ENCODE results near the gene ELMOD3. TPM values are rescaled to one million over a fixed set of nuclear protein-coding genes. Genes with fewer than 3 reads are reported as not detected.
"Not testable (repeated sequence)": the region's sequence is repeated elsewhere in the genome, so short reads cannot be mapped to it uniquely, and the experiment has no call there.

The ELMOD3 gene
- total RNA-seq (2014; rRNA removed; shearing (Covaris generic)) = 14.3 and 14.6 TPM in 2 replicates

DNA sequence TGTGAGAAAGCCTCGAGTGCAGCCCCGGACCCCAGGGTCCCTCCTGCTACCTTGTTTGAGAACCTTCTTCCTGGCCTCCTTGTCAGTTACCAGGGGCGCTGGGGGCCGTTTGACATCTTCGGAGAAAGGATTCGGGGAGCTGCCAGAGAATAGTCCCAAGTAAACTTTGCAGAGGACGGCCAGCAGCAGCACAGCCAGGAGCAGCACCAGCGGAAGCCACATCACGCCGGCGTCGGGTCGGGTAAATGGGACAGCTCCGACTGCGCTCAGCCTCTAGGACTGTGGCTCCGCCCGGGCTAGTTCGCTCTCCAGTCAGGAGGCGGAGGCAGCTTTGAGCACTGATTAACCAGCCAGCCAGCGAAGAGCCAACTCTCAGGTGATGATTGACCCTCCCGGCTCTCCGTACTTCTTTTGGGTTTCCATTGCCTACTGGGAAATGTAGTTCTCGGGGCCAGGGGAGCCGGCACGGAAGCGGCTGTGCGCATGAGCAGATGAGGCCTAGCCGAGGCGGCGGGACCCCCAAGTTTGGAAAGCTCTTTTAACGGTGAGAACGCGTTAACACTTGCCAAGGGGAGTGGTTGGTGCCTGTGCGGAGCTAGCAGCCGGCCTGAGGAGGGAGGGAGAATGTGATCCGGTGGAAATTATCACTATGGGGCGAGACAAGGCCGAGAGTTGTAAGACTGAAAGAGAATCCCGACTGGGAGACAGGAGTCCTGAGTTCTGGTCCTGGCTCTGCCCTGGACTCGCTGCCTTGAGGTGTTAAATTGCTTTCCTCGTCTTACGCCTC, at the start of gene ELMOD3, which contains the start of gene RETSAT:
TSS of gene ELMOD3 (plus strand) at position 484 of the 787 bp plus-strand sequence. CDS start 2,430 bp downstream, outside the sequence.
TSS of gene RETSAT (minus strand) at position 243 of the 787 bp plus-strand sequence. CDS start at position 222, 21 bp downstream.
- peak; percentile 97 for DNase-seq (ENCODE audit: low spot score)

DNA sequence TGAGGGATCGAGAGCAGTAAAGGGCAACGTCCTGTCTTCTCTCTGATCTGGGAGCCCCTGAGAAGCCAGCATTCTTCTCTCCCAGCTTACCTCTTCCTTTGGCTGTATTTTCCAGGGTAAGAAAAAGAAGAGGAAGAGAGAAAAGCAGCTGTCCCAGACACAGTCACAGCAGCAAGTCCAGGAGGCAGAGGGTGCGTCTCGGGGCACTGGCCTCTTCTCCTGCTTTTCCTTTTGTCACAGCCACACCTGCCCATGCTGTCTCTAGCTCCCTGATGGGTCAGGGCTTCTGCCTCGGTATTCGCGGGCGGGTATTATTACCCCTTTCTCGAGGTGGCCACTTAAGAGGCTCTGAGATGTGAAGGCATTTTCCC, 47.1 kb upstream of the ELMOD3 start:
- no peak for DNase-seq (ENCODE audit: low spot score)

DNA sequence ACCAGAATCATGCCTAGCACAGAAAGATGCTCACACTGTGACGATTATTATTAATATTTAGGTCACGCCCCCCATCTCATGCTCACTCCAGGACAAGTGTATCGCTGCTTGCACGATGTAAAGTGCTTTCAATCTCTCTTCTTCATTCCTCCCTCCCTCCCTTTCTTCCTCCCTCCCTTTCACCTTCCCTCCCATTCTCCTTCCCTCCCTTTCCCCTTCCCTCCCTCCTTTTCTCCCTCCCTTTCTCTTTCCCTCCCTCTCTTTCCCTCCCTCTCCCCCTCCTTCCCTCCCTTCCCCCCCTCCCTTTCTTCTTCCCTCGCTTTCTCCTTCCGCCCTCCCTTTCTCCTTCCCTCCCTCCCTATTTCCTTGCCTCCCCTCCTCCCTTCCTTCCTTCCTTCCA, 46.4 kb upstream of the ELMOD3 start:
- DNase-seq (ENCODE audit: low spot score) = no peak

- peak; percentile 59 for DNase-seq (ENCODE audit: low spot score)
Observed at GRCh38 chr2:85308896-85309555, 45.5 kb upstream of the ELMOD3 start.

DNA sequence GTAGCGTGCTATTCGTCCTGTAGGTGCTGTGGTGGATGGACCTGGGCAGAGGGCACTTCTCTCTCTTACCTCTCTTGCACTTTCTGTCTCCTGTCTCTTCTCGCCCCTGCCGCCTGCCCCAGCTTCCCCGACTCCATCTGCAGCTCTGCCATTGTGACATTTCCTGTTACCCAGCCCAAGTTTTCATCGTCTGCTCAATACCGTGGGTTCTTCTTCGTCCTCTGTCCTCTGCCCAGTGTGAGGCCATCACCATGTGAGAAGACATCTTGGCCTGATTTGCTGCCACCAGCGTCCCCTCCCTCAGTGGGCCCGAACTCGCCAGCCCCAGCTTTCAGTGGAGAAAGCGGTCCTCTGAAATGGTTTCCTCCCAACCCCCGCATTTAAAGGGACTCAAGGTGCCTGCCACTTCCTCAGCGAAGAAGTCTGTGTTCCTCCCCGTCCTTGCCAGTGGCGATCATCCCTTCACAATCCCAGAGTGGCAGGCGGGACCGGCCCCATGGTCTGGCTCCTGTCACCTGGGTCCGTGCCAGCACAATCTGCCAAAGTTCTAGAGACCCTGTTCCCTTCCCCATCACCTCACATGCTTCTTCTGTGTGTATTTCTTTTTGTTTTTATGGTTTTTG, 44.8 kb upstream of the ELMOD3 start:
- no peak for DNase-seq (ENCODE audit: low spot score)

DNA sequence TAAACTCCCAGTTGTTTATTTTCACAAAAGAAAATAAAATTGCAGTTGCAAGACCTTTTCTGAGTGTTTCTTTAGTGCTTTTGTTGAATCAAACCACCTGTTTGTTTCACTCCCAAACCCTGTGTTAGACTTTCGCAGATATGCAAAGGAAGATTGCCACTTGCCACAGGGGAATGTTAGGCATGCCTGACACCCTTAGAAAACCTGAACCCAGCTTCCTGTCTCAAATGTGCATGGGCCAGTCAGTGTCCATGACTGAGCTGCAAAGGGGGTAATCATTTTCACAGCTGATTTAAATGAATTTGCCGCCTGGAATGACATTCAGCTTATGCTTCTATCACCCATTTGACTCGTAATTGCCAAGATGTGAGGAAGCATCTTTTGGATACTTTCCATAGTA, 44.2 kb upstream of the ELMOD3 start:
- DNase-seq (ENCODE audit: low spot score) = no peak

DNA sequence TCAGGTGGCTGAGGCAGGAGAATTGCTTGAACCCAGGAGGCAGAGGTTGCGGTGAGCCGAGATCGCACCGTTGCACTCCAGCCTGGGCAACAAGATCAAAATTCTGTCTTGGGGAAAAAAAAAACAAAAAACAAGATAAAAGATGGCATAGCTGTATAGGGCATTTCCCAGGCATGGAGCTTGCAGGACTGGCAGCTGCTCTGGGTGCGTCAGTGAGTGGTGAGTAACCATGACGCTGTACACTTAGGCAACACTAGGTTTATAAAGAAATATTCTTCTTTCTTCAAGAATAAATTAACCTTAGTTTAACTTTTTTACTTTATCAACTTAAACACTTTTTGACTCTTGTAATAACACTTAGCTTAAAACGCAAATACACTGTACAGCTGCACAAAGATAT, 42.2 kb upstream of the ELMOD3 start:
- DNase-seq (ENCODE audit: low spot score) = no peak

DNA sequence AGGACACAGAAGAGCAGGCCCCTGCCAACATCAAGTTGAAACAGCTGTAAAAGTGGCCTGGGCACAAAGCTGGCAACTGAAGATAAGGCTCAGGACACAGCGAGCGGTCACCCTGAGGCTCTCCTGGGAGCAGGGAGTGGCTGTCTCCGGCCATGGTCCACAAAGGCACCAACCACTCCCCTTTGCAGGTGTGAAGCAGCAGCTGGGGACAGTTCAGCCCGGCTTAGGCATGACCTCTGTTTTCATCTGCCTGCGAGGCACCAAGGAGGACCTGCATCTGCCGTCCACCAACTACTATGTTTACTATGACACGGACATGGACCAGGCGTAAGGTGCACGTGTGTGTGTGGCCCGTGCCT, 39.7 kb upstream of the ELMOD3 start:
- no peak for DNase-seq (ENCODE audit: low spot score)

DNA sequence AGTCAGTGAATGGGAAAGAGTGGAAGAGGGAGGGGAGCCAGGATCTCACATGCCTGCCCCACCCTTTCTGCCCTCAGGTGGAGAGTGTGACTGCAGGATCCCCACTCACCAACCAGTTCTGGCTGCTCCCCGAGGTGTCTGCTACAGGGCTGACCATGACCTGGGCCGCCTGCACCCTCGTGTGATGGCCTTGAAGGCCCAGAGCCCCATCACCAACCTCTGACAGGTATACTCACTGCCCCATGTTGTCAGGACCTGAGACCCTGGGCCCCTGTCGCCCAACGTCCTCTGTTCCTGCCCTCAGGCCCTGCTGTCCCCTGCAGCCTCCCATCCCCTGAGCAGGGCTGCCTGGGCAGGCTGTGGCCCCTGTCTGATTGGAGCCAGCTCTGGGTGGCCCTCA, 38.6 kb upstream of the ELMOD3 start:
- not testable (repeated sequence) for DNase-seq (ENCODE audit: low spot score)

GRCh38 chr2:85318222-85319074, 36.1 kb upstream of the ELMOD3 start:
- no peak for DNase-seq (ENCODE audit: low spot score)

GRCh38 chr2:85319796-85320195, 34.8 kb upstream of the ELMOD3 start:
- no peak for DNase-seq (ENCODE audit: low spot score)

GRCh38 chr2:85323351-85323987, 31.1 kb upstream of the ELMOD3 start:
- no peak for DNase-seq (ENCODE audit: low spot score)

GRCh38 chr2:85323988-85324367, 30.6 kb upstream of the ELMOD3 start:
- not testable (repeated sequence) for DNase-seq (ENCODE audit: low spot score)

- no peak for DNase-seq (ENCODE audit: low spot score)
Observed at GRCh38 chr2:85324639-85325465, 29.7 kb upstream of the ELMOD3 start.

GRCh38 chr2:85325466-85325811, 29.1 kb upstream of the ELMOD3 start:
- no peak for DNase-seq (ENCODE audit: low spot score)

DNA sequence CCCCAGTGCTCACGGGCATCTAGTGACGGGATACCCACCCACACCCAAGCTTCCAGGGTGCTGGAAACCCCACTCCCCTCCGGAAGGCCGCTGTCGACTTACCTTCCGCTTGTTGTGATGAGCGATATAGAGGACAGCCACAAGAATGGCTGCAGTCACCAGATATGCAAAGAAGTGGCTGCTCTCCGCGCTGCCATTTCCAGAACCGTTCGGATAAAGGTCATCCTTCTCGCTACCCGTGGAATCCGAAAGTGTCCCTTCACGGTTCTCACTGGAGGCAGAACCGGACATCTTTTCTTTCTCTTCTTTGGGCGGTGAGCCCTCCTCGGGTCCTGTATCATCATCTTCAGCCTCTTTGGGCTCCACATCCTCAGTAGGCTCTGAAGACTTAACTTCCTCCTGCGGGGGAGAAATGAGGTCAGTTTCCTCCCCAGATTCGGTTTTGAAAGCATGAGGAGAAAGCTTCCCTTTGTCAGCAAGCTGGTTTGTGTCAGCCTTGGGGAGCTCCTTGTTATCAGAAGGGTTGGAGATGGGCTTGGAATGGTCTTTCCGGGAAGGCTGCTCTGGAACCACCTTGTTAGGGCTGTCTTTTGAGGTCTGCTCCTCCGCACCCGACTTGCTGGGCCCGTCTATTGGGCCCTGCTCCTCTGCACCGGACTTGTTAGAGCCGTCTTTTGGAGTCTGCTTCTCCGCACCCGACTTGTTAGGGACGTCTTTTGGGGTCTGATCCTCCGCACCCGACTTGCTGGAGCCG, 28.0 kb upstream of the ELMOD3 start:
- DNase-seq (ENCODE audit: low spot score) = no peak

- DNase-seq (ENCODE audit: low spot score) = no peak
Observed at GRCh38 chr2:85327160-85327821, 27.3 kb upstream of the ELMOD3 start.

GRCh38 chr2:85327822-85328617, 26.5 kb upstream of the ELMOD3 start, which contains the start of gene TGOLN2:
TSS of gene TGOLN2 (minus strand) at chr2:85327989. CDS start at chr2:85327962, 27 bp downstream.
- DNase-seq (ENCODE audit: low spot score) = peak; percentile 84

Measured in H4 (cell line).